ENCODE data around the gene SLC44A1.

SLC44A1 gene

DNA sequence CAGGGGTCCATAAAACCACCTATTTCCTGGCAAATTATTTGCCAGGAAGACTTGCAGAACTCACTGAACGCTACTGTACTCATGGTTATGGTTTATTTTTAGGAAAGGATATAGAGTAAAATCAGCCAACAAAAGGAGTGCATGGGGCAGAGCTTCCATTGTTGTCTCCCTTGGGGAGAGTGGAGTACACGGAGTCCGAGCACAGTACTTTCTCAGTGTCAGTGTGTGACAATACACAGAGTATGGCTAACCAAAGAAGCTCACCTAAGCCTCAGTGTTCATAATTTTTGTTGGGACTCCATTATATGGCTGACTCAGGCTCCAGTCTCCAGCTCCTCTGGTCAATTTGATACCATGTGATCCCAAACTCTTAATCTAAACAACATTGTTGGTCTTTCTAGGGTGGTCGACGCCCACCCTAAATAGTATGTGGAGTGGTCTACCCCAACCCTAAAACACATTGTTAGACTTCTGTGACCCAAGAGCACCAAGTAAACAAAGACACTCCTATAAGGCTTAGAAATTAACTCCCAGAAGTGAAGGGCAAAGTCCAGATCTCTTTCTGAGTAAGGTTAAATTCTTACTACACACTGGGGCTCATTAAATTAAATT is 74.9 kb downstream of the SLC44A1 start:
- DNase-seq (ENCODE audit: low read depth): no peak
- TF ChIP-seq MYC (IDR thresholded peaks at IDR 0.05; ENCODE audit: low read depth, low read length): no peak
- TF ChIP-seq CTCF (IDR thresholded peaks at IDR 0.05; ENCODE audit: low read depth, low read length): no peak
- TF ChIP-seq POLR2A (IDR thresholded peaks at IDR 0.05; ENCODE audit: extremely low read depth, insufficient read length): no peak
- TF ChIP-seq MAX (IDR thresholded peaks at IDR 0.05; ENCODE audit: low read depth, low read length): no peak

DNA sequence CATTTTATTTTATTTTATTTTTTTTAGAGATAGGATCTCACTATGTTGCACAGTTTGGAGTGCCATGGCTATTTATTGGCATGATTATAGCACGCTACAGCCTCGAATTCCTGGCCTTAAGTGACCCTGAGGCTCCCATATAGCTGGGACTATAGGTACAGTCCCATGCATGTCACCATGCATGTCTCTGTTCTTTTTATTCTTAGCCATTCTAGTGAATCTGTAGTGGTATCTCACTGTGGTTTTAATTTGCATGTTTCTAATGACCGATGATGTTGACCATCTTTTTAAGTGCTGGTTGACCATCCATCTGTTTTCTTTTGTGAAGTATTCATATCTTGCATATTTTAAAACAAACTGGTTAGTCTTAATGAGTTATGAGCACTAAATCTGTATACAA is 76.1 kb downstream of the SLC44A1 start:
- no peak overlapping the region for H3K4me3 ChIP-seq (ENCODE audit: low read depth, low read length)
- TF ChIP-seq POLR2A (IDR thresholded peaks at IDR 0.05; ENCODE audit: extremely low read depth, insufficient read length): no peak
- no peak for TF ChIP-seq CTCF (IDR thresholded peaks at IDR 0.05; ENCODE audit: low read depth, low read length)
- TF ChIP-seq MYC (IDR thresholded peaks at IDR 0.05; ENCODE audit: low read depth, low read length): no peak
- TF ChIP-seq MAX (IDR thresholded peaks at IDR 0.05; ENCODE audit: low read depth, low read length): no peak
- no peak for DNase-seq (ENCODE audit: low read depth)

More for the DNA sequence above, 74.9 kb downstream of the SLC44A1 start:
- H3K4me3 ChIP-seq (ENCODE audit: low read depth, low read length): no peak overlapping the region

DNA sequence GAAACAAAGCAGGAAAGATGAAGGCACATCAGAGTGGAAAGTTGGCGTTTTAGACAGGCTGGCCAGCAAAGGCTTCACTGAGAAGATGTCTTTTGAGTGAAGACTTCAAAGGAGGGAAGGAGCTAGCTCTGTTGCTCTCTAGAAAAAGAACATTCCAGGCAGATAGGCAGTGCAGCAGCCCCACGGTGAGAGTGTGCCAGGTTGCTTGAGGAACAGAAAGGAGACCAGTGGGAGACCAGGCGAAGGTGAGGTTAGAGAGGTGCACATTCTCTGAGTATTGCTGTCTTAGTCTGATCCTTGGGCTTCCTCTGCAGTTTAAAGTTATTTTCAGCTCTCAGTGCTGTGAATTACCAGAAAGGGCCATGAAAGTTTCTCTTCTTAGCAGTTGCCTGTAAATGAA is 83.8 kb downstream of the SLC44A1 start:
- no peak for DNase-seq (ENCODE audit: low read depth)
- TF ChIP-seq CTCF (IDR thresholded peaks at IDR 0.05; ENCODE audit: low read depth, low read length): no peak
- TF ChIP-seq MYC (IDR thresholded peaks at IDR 0.05; ENCODE audit: low read depth, low read length): no peak
- no peak for TF ChIP-seq MAX (IDR thresholded peaks at IDR 0.05; ENCODE audit: low read depth, low read length)
- no peak for TF ChIP-seq POLR2A (IDR thresholded peaks at IDR 0.05; ENCODE audit: extremely low read depth, insufficient read length)
- H3K4me3 ChIP-seq (ENCODE audit: low read depth, low read length): no peak overlapping the region

GRCh38 chr9:105328872-105329718 is 84.6 kb downstream of the SLC44A1 start:
- DNase-seq (ENCODE audit: low read depth): no peak
- no peak for TF ChIP-seq CTCF (IDR thresholded peaks at IDR 0.05; ENCODE audit: low read depth, low read length)
- no peak overlapping the region for H3K4me3 ChIP-seq (ENCODE audit: low read depth, low read length)

DNA sequence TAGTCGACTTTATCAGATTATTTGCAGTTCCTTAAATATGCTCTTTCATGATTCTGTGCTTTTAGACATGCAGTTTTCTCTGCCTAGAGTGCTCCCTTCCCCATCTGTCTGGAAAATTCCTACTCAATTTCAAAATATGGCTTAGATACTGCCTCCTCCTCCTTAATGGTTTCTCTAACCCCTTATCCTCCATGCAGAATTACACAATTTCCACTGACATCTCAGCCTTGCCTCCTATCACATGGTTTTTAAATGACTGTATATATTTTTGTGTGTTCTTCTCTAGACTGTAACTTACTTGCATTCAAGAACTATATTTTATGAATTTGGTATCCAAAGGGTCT is 85.2 kb downstream of the SLC44A1 start:
- DNase-seq (ENCODE audit: low read depth): no peak
- H3K4me3 ChIP-seq (ENCODE audit: low read depth, low read length): no peak overlapping the region
- no peak for TF ChIP-seq MYC (IDR thresholded peaks at IDR 0.05; ENCODE audit: low read depth, low read length)
- no peak for TF ChIP-seq CTCF (IDR thresholded peaks at IDR 0.05; ENCODE audit: low read depth, low read length)
- no peak for TF ChIP-seq POLR2A (IDR thresholded peaks at IDR 0.05; ENCODE audit: extremely low read depth, insufficient read length)
- no peak for TF ChIP-seq MAX (IDR thresholded peaks at IDR 0.05; ENCODE audit: low read depth, low read length)

Measured in NB4 (cell line).